Endothelial cell of umbilical vein (primary cell): Measurements from ENCODE around the gene AKNAD1. TPM values are rescaled to one million over a fixed set of nuclear protein-coding genes. Genes with fewer than 3 reads are reported as not detected.

Experiments
- BruUV-seq: library from RNA; stranded (reverse); fragments of 400-500 nt; replicated peaks from 2 replicates; lab custom pipeline; 2021; lab: Mats Ljungman, UMichigan
- CTCF ChIA-PET: fragments of 300-600, 350-600 bp; sonication (Branson Sonifier 250); formaldehyde crosslinking; loops from one replicate; lab custom pipeline; 2021; ENCODE audit warnings: antibody characterized with exemption, inconsistent platforms; lab: Charles Lee
- POLR2A ChIA-PET: fragments of 300-600, 350-600 bp; sonication (Branson Sonifier 250); formaldehyde crosslinking; loops from one replicate; lab custom pipeline; 2021; ENCODE audit warnings: antibody characterized with exemption, inconsistent platforms; lab: Charles Lee
- DNase-seq: peaks from one replicate; pipeline ENCODE4 v3.0.0-alpha.2; 2011; ENCODE audit warnings: low read depth, low spot score
- FAIRE-seq: peaks from 2 replicates; lab custom pipeline; 2011; peaks lifted over from hg19 to GRCh38; lab: Jason Lieb, UNC
- H2AFZ ChIP-seq: 2 replicates; pipeline ENCODE4 v1.6.0; 2012; ENCODE audit warnings: low read depth, low read length, control low read depth, inconsistent platforms
- H3K27ac ChIP-seq: 2 replicates; pipeline ENCODE4 v1.5.1; 2011; ENCODE audit warnings: low read depth, mild to moderate bottlenecking, control low read depth, low read length, moderate library complexity; ENCODE audit not compliant: insufficient read depth
- H3K27me3 ChIP-seq, 2 experiments: 2 replicates each; pipeline versions ENCODE4 v1.6.0 to v1.6.1; 2011; ENCODE audit warnings: low read length in 2 of 2, mixed read lengths in 1 of 2; ENCODE audit not compliant: control insufficient read depth in 2 of 2, insufficient read depth in 2 of 2
- H3K36me3 ChIP-seq, 2 experiments: 2 replicates in 1 of 2; 3 replicates in 1 of 2; pipeline ENCODE4 v1.5.1; 2011; ENCODE audit warnings: low read length in 2 of 2, mild to moderate bottlenecking in 1 of 2, moderate library complexity in 1 of 2; ENCODE audit not compliant: control insufficient read depth in 2 of 2, insufficient read depth in 2 of 2; ENCODE audit errors: extremely low read depth in 1 of 2
- H3K4me1 ChIP-seq: 3 replicates; pipeline ENCODE4 v1.5.1; 2011; ENCODE audit warnings: mild to moderate bottlenecking, low read length; ENCODE audit not compliant: control insufficient read depth, insufficient read depth; ENCODE audit errors: extremely low read depth
- H3K4me2 ChIP-seq: 2 replicates; pipeline ENCODE4 v1.6.1; 2011; ENCODE audit warnings: low read length, control low read depth, mixed read lengths; ENCODE audit not compliant: insufficient read depth
- H3K4me3 ChIP-seq, 3 experiments: fragments of 200-600 bp in 1 of 3; sonication (generic), shearing (Covaris generic) in 1 of 3; replicated peaks in 1 of 3; 2 replicates each; pipeline ENCODE4 v1.5.1; 2011 to 2016; ENCODE audit warnings: control low read depth in 3 of 3, low read length in 3 of 3, mild to moderate bottlenecking in 2 of 3, inconsistent platforms in 1 of 3, low read depth in 1 of 3, moderate library complexity in 1 of 3; ENCODE audit not compliant: insufficient read depth in 1 of 3
- H3K79me2 ChIP-seq: 2 replicates; pipeline ENCODE4 v1.6.0; 2012; ENCODE audit warnings: low read length, inconsistent platforms; ENCODE audit not compliant: control insufficient read depth, insufficient read depth
- H3K9ac ChIP-seq: replicated peaks from 2 replicates; pipeline ENCODE3; 2011; ENCODE audit warnings: low read length, control low read depth; ENCODE audit not compliant: insufficient read depth; ENCODE audit errors: extremely low read depth
- H3K9me1 ChIP-seq: replicated peaks from 3 replicates; pipeline ENCODE4 v1.6.0; 2011; ENCODE audit warnings: mild to moderate bottlenecking, low read length; ENCODE audit not compliant: control insufficient read depth, insufficient read depth; ENCODE audit errors: extremely low read depth
- H3K9me3 ChIP-seq: replicated peaks from 2 replicates; pipeline ENCODE4 v1.5.1; 2012; ENCODE audit warnings: low read length, inconsistent platforms; ENCODE audit not compliant: control insufficient read depth, insufficient read depth
- H4K20me1 ChIP-seq: replicated peaks from 2 replicates; pipeline ENCODE3; 2011; ENCODE audit warnings: mild to moderate bottlenecking, low read length; ENCODE audit not compliant: control insufficient read depth, insufficient read depth; ENCODE audit errors: extremely low read depth
- CTCF ChIP-seq, 2 donors: IDR thresholded peaks; 1 replicate in 1 of 2; 2 replicates in 1 of 2; pipeline ENCODE4 v1.5.1; 2011; ENCODE audit warnings: low read length in 2 of 2, mild to moderate bottlenecking in 2 of 2, moderate library complexity in 2 of 2, control low read depth in 1 of 2, inconsistent platforms in 1 of 2, low read depth in 1 of 2; ENCODE audit not compliant: insufficient read depth in 1 of 2; ENCODE audit errors: extremely low read depth in 1 of 2
- EZH2 ChIP-seq: IDR thresholded peaks from 2 replicates; pipeline ENCODE4 v1.6.1; 2012; ENCODE audit warnings: borderline replicate concordance, low read depth, mild to moderate bottlenecking, moderate library complexity, low read length, inconsistent platforms; ENCODE audit not compliant: severe bottlenecking
- FOS ChIP-seq: IDR thresholded peaks from 2 replicates; pipeline ENCODE4 v1.6.1; 2011; ENCODE audit warnings: mild to moderate bottlenecking, low read length, moderate library complexity, borderline replicate concordance; ENCODE audit not compliant: insufficient read depth
- GATA2 ChIP-seq: IDR thresholded peaks from 2 replicates; pipeline ENCODE4 v1.7.0; 2011; ENCODE audit warnings: low read depth, mild to moderate bottlenecking, moderate library complexity, mixed read lengths, low read length; ENCODE audit not compliant: insufficient read length, insufficient read depth
- JUN ChIP-seq: IDR thresholded peaks from 2 replicates; pipeline ENCODE4 v1.6.1; 2011; ENCODE audit warnings: borderline replicate concordance, low read depth; ENCODE audit not compliant: insufficient read length, insufficient read depth
- MAX ChIP-seq: IDR thresholded peaks from 2 replicates; pipeline ENCODE4 v1.6.1; 2011; ENCODE audit not compliant: insufficient read depth, insufficient read length
- MYC ChIP-seq: IDR thresholded peaks from one replicate; pipeline ENCODE4 v1.6.1; 2011; ENCODE audit warnings: mild to moderate bottlenecking, low read depth, low read length
- POLR2A ChIP-seq: IDR thresholded peaks from 2 replicates; pipeline ENCODE4 v1.6.1; 2012; ENCODE audit warnings: low read depth, mild to moderate bottlenecking, control low read depth, low read length
- POLR2AphosphoS5 ChIP-seq: IDR thresholded peaks from 2 replicates; pipeline ENCODE4 v1.6.1; 2012; ENCODE audit warnings: low read depth, mild to moderate bottlenecking, control low read depth, low read length, moderate library complexity; ENCODE audit not compliant: insufficient read depth
- dilution Hi-C: fragments of 300-500 bp; cut with MboI; formaldehyde crosslinking; loops from one replicate; pipeline ENCODE4 v1.15.0; 2019; ENCODE audit warnings: low sequenced_read_pairs; ENCODE audit not compliant: extremely low pct_ligation_motif_present
- intact Hi-C: fragments of 100-400 bp; cut with micrococcal nuclease; formaldehyde crosslinking; loops from one replicate; pipeline ENCODE4 v1.10.0; 2022
- polyA plus RNA-seq, 4 experiments: library from polyadenylated mRNA; depleted of rRNA in 3 of 4; stranded (reverse) in 3 of 4; unstranded in 1 of 4; fragments of >200 nt; gene quantifications; 2 replicates each; pipeline versions ENCODE4 v1.2.1 to v1.2.3, GENCODE V29; 2011 to 2012; ENCODE audit warnings: missing spikeins in 1 of 4
- total RNA-seq: library from RNA; stranded (reverse); gene quantifications from 2 replicates; pipeline ENCODE4 v1.2.3, GENCODE V29; 2021

AKNAD1 gene
- total and polyA plus RNA-seq, 2 donors (not counting 3 experiments of a cell fraction or from before 2014, with no cell fraction given) = not detected

DNA sequence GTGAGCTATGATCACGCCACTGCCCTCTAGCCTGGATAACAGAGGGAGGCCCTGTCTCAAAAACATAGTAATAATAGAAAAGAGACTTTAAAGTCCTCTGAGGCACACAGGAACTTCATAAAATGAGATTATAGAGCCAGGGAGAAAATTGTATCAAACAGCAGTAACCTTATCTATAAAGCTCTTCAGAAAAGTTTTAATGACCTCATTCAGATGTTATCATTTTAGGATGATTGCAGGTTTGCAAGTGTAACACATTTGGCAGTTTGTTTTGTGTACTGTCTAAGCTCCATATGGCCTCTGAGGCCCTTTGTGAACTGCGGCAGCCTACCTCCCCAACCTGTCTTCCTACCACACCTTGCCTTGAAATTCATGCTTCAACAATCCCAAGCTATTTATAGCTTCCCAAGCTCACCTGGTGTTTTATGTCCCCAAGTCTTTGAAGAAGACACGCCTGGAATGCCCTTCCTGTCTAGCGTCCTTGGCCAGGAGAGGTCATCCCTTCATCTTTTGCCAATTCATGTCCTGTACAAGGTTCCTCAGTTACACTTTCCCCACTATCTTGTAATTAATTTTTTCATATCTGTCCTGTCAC lies 8.5 kb upstream of the AKNAD1 start:
- Histone ChIP-seq H3K4me2 (no peak overlapping the region), H3K9ac (no peak overlapping the region), H4K20me1 (no peaks in the 10 kb centered on the region), H3K79me2 (no peaks in the 10 kb centered on the region), H3K27ac (no peak overlapping the region), H3K9me3 (no peaks in the 10 kb centered on the region), H3K27me3 (peaks cover 8% of the 10 kb centered on the region in 2 experiments), H2AFZ (no peak overlapping the region), H3K4me3 (no peak overlapping the region), H3K4me1 (no peaks in the 10 kb centered on the region), H3K9me1 (no peaks in the 10 kb centered on the region), H3K36me3 (no peaks in the 10 kb centered on the region)
- intact Hi-C loops = no loop called here
- FAIRE-seq (no peak), DNase-seq (no peak)
- TF ChIP-seq FOS (no peak), CTCF (IDR thresholded peaks at IDR 0.05; ENCODE audit: extremely low read depth in 1 of 2, insufficient read depth in 1 of 2, low read depth in 1 of 2, low read length in 2 of 2) (no peak), POLR2A (no peak), GATA2 (no peak), EZH2 (no peak), POLR2AphosphoS5 (no peak), JUN (no peak), MAX (no peak), MYC (no peak)
- dilution Hi-C loops = no loop called here
- no TSS peak for BruUV-seq
- ChIA-PET POLR2A (no interaction called here), CTCF (interaction anchor here (0.6 to 1.5 kb wide), 6 partner anchors 8 to 33 kb away, joined by 3 to 7 read pairs (median 4); partner anchors contain the start of gene GPSM2)
